ENCODE results near the gene SUPT7L.

DNA sequence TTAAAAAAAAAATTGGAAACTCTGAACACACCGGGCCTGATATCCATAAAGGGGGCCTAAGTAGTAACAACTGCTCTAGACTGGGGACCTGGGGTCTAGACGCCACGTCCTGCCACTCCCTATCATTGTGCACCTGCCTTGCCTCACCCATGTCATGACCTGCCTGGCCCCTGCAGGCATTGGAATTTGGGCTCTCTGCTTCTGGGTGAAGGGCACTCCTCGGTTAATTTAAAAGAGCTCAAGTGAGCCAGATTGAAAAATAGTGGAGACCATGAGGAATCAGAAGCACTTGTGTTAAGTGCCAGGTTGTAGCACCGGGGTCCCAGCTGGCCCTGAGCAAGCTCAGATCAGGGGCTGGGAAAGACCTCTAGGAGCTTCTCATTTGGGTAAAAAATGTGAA lies 48.4 kb upstream of the SUPT7L start:
- TF ChIP-seq, protein P1, sequence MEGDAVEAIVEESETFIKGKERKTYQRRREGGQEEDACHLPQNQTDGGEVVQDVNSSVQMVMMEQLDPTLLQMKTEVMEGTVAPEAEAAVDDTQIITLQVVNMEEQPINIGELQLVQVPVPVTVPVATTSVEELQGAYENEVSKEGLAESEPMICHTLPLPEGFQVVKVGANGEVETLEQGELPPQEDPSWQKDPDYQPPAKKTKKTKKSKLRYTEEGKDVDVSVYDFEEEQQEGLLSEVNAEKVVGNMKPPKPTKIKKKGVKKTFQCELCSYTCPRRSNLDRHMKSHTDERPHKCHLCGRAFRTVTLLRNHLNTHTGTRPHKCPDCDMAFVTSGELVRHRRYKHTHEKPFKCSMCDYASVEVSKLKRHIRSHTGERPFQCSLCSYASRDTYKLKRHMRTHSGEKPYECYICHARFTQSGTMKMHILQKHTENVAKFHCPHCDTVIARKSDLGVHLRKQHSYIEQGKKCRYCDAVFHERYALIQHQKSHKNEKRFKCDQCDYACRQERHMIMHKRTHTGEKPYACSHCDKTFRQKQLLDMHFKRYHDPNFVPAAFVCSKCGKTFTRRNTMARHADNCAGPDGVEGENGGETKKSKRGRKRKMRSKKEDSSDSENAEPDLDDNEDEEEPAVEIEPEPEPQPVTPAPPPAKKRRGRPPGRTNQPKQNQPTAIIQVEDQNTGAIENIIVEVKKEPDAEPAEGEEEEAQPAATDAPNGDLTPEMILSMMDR (optimal IDR thresholded peaks at IDR 0.05 in 1 of 3, IDR thresholded peaks at IDR 0.05 in 1 of 3, conservative IDR thresholded peaks at IDR 0.05 in 1 of 3; ENCODE audit: extremely low read depth in 1 of 3, insufficient read depth in 2 of 3, low read length in 3 of 3): no peak
- no peak for TF ChIP-seq EZH2 (IDR thresholded peaks at IDR 0.05; ENCODE audit: low read length)

Data from keratinocyte (primary cell).